NCI-H2081 (cell line): ENCODE measurements around the gene PIK3R3.

Source experiments
- DNase-seq, 2 experiments: peaks; one replicate each; lab custom pipeline; 2025; lab: John Stamatoyannopoulos, UW

PIK3R3 gene

GRCh38 chr1:46026531-46026930 lies 105.9 kb downstream of the PIK3R3 start:
- DNase-seq: no peak

DNA sequence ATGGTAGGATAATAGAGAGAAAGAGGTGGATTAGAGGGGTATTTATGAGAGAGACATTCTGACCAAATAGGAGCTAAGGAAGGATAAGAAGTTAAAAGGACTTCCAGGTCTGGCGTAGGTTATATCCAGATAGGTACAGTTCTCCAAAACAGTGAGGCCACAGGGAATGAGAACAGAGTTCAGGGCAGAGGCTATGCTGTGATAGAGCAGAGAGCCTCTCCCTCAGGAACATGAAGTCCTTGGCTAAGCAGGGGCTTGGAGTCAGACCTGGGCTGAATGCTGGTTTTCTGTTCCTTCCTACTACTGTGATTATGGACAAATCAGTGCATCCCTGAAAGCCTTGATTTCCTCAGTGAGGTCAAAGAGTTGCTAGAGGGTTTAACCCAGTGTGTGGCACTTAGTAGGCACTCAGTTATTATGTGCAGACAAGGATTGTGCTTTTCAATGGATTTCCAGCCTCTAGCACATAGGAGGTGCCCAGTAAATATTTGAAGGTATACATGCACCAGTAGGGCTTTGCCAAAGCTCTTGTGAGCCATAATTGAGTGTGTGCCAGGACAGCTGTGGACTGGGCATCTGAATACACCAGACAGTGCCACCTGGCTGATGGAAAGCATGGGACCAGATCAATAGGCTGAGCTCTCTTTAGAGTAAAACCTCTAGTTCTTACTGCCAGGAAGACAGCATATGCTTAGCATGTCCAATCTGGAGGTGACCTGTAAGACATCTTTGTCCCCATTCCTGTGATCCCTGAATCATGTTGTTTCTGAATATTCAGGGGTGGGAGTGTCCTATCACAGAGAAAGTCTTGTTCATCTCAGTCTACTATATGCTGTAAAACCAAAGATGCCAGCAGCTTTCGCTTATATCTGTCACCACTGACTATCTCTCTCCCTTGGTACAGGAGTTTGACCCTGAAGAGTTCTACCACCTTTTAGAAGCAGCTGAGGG lies 111.1 kb downstream of the PIK3R3 start:
- peak in 1 of 2 experiments; percentile 33 for DNase-seq

GRCh38 chr1:46020010-46020409 lies 112.4 kb downstream of the PIK3R3 start:
- DNase-seq: no peak

DNA sequence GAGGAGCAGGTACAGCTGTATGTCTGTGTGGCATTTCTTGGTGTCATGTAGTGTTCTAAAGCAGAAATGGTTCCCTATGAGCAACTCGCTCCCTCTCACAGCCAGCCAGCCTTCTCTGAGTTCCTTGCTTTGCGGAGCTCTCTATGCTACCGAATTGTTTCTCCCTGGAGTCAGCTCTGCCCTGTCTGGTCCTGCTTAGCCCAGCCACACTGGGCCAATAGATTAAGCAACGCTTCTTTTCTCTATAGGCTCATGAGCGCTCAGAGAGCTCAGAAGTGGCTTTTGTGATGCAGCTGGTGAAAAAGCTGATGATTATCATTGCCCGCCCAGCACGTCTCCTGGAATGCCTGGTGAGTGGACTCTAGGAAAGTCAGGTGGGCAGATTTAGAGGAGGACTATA lies 113.1 kb downstream of the PIK3R3 start:
- DNase-seq: no peak

DNA sequence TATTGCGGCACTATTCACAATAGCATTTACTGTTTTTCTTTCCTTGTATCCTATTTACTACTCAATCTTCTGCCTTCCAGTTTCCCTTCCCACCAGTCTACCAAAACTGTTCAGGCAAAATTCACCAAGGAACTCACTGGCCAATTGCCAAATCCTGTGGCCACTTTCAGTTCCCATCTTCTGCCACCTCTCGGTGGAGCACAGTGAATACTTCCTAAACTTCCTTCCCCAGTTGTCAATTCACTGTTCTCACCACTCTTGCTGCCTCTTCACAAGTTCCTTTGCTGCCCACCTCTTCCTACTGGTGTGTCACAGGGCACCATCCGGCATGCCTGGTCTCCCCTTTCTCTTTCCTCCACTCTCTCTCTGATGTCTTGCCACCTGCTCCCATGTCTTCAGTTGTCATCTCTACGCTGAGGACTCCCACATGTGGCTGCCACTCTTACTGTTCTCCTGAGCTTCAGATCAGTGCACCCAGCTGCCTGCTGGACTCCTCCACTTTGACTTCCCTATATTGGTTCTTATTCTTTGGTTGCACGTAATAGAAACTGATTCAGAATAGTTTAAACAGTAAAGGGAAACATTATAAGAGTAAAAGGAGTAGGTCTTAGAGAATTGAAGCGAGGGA lies 114.4 kb downstream of the PIK3R3 start:
- DNase-seq: no peak

GRCh38 chr1:46013581-46013980 lies 118.8 kb downstream of the PIK3R3 start:
- DNase-seq: no peak

DNA sequence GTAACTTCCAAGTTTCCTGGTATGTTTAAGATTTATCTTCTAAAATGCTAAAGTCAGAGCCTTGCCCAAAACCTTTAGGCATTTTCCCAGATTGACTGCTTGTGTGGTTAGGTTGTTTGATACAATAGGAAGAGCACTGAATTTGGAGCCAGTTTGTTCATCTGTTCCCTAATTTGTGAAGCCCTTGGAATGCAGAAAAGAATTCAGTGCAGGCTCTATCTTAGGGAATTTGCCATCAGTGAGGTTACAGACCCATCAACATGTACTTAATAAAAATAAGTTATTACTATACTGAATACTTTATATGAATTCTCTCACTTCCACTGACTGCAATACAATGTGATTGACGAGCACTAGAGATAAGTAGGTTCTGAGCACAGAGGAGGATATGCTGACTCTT lies 120.2 kb downstream of the PIK3R3 start:
- DNase-seq: no peak

GRCh38 chr1:46011121-46011695 lies 121.2 kb downstream of the PIK3R3 start:
- no peak for DNase-seq

DNA sequence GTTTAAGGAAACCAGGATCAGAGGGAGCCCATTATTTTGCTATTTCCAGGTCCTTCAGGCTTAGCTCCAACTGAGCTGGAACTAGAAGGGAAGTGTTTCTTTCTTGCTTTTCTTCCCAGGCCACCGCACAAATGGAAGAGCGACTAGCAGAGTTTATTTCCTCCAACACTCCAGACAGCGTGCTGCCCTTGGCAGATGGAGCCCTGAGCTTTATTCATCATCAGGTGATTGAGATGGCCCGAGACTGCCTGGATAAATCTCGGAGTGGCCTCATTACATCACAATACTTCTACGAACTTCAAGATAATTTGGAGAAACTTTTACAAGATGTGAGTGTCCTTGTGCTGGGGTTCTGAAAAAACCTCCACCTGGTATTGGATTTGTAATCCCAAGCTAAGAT lies 121.8 kb downstream of the PIK3R3 start:
- no peak for DNase-seq

DNA sequence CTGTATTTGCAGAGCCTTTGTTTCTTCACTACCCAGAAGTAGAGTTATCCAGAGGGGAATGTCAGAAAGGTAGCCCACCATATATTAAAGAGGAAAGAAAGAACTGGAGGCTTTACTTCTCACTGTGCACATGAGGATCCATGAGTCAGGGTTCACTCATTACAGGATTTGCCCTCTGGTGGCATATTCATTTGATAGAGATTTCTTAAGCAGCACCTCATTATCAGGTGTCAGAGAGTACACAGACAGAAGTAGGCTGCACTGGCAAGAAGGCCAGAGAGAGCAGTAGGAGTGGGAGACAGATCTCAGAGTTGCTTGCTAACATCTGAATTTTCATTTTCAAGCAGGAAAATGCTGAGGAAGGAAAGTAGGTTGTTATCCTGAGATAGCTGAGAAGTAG lies 123.8 kb downstream of the PIK3R3 start:
- no peak for DNase-seq

DNA sequence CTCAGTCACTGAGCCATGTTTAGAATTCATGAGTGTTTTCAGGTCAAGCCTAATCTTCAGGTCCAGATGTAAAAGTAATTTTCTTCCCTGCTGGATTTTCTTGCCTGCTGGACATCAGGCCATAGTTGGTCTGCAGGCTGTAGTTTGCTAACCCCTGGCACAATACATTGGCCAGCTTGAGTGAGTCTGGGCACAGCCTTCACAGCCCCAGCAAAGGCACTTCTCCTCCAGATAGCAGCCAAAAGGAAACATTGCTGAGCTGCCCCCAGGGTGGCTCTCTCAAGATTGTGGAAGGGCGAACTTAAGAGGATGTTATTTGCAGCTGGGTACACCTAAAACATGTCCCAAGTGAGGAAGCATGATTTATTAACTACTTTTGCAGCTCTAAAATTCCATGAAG lies 126.8 kb downstream of the PIK3R3 start:
- DNase-seq: no peak

DNA sequence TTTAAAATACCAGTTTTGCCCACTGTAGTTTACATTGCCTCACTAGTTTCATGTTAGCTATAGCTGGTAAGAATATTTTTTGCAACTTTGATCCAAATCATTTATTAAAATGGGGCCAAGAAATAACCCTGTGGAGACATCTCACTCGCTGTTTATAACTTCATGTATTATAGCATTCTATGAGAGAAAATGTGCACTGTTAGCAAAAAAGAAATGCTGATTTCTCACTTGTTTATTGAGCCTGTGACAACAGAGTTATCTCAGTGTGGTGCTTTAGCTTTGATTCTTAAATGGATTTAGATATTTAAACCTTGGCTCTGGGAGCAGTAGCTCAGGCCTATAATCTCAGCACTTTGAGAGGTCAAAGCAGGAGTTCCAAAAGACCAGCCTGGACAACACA lies 127.9 kb downstream of the PIK3R3 start:
- no peak for DNase-seq

- no peak for DNase-seq
These were observed 129.1 kb downstream of the PIK3R3 start for GRCh38 chr1:46003315-46003714.

GRCh38 chr1:46002551-46003150 lies 129.8 kb downstream of the PIK3R3 start:
- no peak for DNase-seq

- DNase-seq: no peak
These were observed 131.2 kb downstream of the PIK3R3 start for GRCh38 chr1:46001081-46001785.

- no peak for DNase-seq
These were observed 132.9 kb downstream of the PIK3R3 start for GRCh38 chr1:45999507-45999906.

DNA sequence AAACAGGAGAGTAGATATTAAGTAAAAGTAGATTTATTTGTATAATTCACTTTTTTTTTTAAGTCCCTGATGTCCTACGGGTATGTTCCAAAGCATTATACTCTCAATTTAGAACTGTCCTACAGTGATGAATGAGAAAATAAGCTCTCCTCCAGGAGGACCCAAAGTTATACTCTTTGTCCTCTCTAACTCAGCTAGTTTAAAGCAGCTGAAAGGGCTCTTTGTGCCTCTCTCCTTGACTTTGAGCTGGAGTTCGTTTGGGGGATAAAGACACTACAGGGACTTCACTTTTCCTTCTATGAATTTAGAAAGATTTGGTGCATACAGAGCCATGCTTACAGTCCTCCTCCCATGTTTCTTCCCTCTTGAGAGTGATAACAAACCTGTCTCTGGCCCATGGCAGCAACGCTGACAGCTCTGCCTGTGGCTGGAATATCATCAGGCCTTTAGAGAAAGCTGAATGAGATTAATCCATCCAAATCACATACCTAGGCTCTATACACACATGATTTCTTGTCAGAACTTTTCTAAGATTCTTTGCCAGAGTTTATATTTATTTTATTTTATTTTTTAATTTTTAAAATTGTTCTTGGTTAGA lies 134.3 kb downstream of the PIK3R3 start:
- DNase-seq: no peak

DNA sequence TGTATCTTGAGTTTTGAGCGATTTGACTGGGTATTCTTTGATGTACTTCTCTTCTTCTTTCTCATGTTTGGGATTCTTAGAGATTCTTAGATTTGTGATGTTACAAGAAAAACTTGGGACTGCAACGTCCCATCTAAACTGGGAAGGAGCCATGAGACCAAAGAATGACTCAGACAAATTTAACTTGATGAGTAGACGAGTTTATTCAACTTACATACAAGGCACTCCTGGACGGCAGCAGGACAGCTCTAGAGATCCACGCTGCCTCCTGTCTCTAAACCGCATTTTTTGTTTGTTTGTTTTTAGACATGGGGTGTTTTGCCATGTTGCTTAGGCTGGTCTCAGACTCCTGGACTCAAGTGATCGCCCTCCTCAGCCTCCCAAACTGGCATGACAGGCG lies 137.1 kb downstream of the PIK3R3 start:
- DNase-seq: no peak

- DNase-seq: no peak
These were observed 138.0 kb downstream of the PIK3R3 start for GRCh38 chr1:45994423-45994822.
